A673 (cell line): Measurements from ENCODE around the gene PRCD. TPM values are rescaled to one million over a fixed set of nuclear protein-coding genes. Genes with fewer than 3 reads are reported as not detected.

Source experiments
- BruUV-seq: library from RNA; stranded (reverse); fragments of 400-500 nt; replicated peaks from 2 replicates; lab custom pipeline; 2021; lab: Mats Ljungman, UMichigan
- CTCF ChIA-PET: fragments of 300-600 bp; sonication (Branson Sonifier 250); formaldehyde crosslinking; loops from one replicate; lab custom pipeline; 2022; ENCODE audit warnings: antibody characterized with exemption; lab: Charles Lee
- POLR2A ChIA-PET: fragments of 300-600 bp; sonication (Branson Sonifier 250); formaldehyde crosslinking; loops from one replicate; lab custom pipeline; 2022; ENCODE audit warnings: antibody characterized with exemption; ENCODE audit not compliant: low non-redundant PET; lab: Charles Lee
- DNase-seq: peaks from one replicate; pipeline ENCODE4 v3.0.0-alpha.2; 2015; ENCODE audit warnings: low spot score
- H3K27ac ChIP-seq: fragments of 200-600 bp; sonication (generic); 2 replicates; pipeline ENCODE4 v1.5.1; 2016; ENCODE audit warnings: mixed run types, low read depth, mild to moderate bottlenecking, mixed read lengths, antibody characterized with exemption, low read length; ENCODE audit not compliant: poor library complexity, severe bottlenecking
- H3K27me3 ChIP-seq: fragments of 200-600 bp; sonication (generic); replicated peaks from 2 replicates; pipeline ENCODE4 v1.6.1; 2017; ENCODE audit warnings: mixed run types, low read depth, mild to moderate bottlenecking, mixed read lengths, antibody characterized with exemption, low read length; ENCODE audit not compliant: insufficient read depth, poor library complexity
- H3K36me3 ChIP-seq: fragments of 200-600 bp; sonication (generic); 2 replicates; pipeline ENCODE4 v1.6.1; 2016; ENCODE audit warnings: mixed run types, mild to moderate bottlenecking, mixed read lengths, antibody characterized with exemption, low read length; ENCODE audit not compliant: insufficient read depth, poor library complexity, severe bottlenecking
- H3K4me1 ChIP-seq: fragments of 200-600 bp; sonication (generic); 2 replicates; pipeline ENCODE4 v1.6.1; 2017; ENCODE audit warnings: mixed run types, mild to moderate bottlenecking, mixed read lengths, antibody characterized with exemption, low read length; ENCODE audit not compliant: insufficient read depth, poor library complexity, severe bottlenecking
- H3K4me3 ChIP-seq: fragments of 200-600 bp; sonication (generic); 2 replicates; pipeline ENCODE4 v1.5.1; 2016; ENCODE audit warnings: low read depth, mixed run types, mild to moderate bottlenecking, mixed read lengths, low read length; ENCODE audit not compliant: poor library complexity, severe bottlenecking
- H3K9me3 ChIP-seq: fragments of 200-600 bp; sonication (generic); 2 replicates; pipeline ENCODE4 v1.6.1; 2016; ENCODE audit warnings: mixed run types, low read depth, mild to moderate bottlenecking, mixed read lengths, antibody characterized with exemption, low read length; ENCODE audit not compliant: poor library complexity, severe bottlenecking
- EZH2 ChIP-seq: fragments of 200-600 bp; sonication (generic); IDR thresholded peaks from 2 replicates; pipeline ENCODE4 v1.6.1; 2017; ENCODE audit warnings: borderline replicate concordance, low read depth, mild to moderate bottlenecking, mixed read lengths, antibody characterized with exemption, low read length; ENCODE audit not compliant: poor library complexity, severe bottlenecking
- intact Hi-C: fragments of 100-400 bp; cut with micrococcal nuclease; formaldehyde crosslinking; loops from one replicate; pipeline ENCODE4 v1.10.0; 2022; ENCODE audit not compliant: unreplicated experiment
- total RNA-seq: library from RNA; stranded (reverse); gene quantifications from 2 replicates; pipeline ENCODE4 v1.2.3, GENCODE V29; 2021
- TF ChIP-seq, protein P1 (sequence below): fragments of 300-800, 200-600 bp; sonication (generic); conservative IDR thresholded peaks from 2 replicates; pipeline ENCODE4 v1.5.1; 2017; ENCODE audit warnings: low read depth, mild to moderate bottlenecking, antibody characterized with exemption, low read length, moderate library complexity, mixed read lengths

PRCD gene
- total RNA-seq, 1 experiment from 2014 or later = not detected

DNA sequence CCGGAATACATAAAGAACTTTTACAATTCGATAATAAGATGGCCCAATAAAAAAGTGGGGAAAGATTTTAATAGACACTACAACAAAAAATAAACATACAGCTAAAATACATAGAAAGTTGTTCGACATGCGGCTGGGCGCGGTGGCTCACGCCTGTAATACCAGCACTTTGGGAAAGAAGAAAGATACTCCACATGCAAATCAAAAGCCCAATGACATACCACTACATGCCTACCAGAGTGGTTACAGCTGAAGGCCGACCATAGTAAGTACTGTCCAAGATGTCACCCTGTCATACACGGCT lies 9.3 kb downstream of the PRCD start:
- H3K9me3 ChIP-seq = no peaks in the 10 kb centered on the region
- BruUV-seq = no TSS peak
- DNase-seq = no peak
- POLR2A ChIA-PET = no interaction called here
- no peak for TF ChIP-seq EZH2
- TF ChIP-seq, protein P1, sequence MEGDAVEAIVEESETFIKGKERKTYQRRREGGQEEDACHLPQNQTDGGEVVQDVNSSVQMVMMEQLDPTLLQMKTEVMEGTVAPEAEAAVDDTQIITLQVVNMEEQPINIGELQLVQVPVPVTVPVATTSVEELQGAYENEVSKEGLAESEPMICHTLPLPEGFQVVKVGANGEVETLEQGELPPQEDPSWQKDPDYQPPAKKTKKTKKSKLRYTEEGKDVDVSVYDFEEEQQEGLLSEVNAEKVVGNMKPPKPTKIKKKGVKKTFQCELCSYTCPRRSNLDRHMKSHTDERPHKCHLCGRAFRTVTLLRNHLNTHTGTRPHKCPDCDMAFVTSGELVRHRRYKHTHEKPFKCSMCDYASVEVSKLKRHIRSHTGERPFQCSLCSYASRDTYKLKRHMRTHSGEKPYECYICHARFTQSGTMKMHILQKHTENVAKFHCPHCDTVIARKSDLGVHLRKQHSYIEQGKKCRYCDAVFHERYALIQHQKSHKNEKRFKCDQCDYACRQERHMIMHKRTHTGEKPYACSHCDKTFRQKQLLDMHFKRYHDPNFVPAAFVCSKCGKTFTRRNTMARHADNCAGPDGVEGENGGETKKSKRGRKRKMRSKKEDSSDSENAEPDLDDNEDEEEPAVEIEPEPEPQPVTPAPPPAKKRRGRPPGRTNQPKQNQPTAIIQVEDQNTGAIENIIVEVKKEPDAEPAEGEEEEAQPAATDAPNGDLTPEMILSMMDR = no peak
- intact Hi-C loops = no loop called here
- no peak overlapping the region for H3K27ac ChIP-seq
- CTCF ChIA-PET = no interaction called here
- H3K27me3 ChIP-seq = no peaks in the 10 kb centered on the region
- H3K36me3 ChIP-seq = no peaks in the 10 kb centered on the region
- H3K4me3 ChIP-seq = no peak overlapping the region
- peaks cover 24% of the 10 kb centered on the region for H3K4me1 ChIP-seq

DNA sequence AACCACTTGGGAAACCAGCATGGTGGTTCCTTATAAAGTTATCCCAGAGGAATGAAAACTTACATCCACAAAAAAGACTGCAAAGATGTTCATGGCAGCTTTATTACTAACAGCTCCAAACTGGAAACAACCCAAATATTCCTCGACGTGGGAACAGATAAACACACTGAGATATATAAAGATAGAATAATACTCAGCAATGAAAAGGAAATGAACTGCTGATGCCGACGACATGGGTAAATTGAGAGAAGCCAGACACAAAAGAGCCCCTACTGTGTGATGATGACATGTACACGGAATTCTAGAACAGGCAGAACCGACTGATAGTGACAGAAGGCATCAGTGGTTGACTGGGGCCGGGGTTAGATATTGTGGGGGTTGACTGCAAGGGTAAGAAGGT lies 9.7 kb downstream of the PRCD start:
- no peak for DNase-seq
- Histone ChIP-seq H3K4me1 (peaks cover 20% of the 10 kb centered on the region), H3K4me3 (no peak overlapping the region), H3K9me3 (no peaks in the 10 kb centered on the region), H3K27ac (no peak overlapping the region), H3K36me3 (no peaks in the 10 kb centered on the region), H3K27me3 (no peaks in the 10 kb centered on the region)
- ChIA-PET CTCF (no interaction called here), POLR2A (no interaction called here)
- no peak for TF ChIP-seq EZH2
- TF ChIP-seq, protein P1 = no peak
- intact Hi-C loops = no loop called here
- no TSS peak for BruUV-seq

DNA sequence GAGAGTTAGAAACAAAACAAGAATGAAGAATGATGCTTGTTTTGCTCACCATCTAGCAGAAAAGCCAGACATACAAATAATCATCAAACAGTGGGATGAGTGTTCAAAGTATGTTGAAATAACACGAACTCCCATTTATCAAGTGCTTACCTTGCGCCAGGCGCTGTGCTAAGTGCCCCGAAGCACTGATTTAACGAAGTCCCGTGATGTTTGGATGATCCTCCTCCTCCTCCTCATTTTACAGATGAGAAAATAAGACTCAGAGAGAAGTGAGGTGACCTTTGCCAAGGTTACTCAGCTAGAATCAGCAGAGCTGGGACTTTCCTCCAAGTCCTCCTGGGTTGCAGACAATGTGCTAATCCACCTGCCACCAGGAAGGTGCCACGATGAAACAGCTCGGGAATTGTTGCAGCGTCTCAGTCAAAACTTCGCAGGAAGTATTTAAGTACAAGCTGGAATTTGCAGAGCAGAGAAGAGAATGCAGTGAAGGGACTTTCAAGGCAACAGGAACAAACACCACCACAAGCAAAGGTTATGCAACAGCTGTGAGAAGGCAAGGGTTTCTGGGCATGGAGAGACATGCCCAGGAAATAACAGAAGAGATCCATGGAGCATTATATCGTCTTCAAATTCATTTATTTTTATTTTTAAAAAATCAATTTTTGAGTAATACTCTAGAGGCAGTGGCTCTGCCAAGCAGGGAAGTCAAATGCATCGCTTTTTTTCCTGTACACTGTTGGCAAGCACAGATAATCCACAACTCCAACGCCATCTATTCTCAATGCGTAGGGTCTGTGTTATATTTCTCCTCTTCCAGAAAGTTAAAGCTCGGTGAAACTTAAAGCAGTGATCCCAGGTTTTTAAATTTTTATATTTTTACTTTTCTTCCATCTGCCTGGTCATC lies 11.1 kb downstream of the PRCD start:
- no TSS peak for BruUV-seq
- DNase-seq = no peak

More for the DNA sequence above, 11.1 kb downstream of the PRCD start:
- ChIA-PET CTCF (no interaction called here), POLR2A (interaction anchor here (0.7 kb wide), 1 partner anchor 17 kb away, joined by 7 read pairs; no protein-coding TSS in a partner anchor)
- no peaks in the 10 kb centered on the region for H3K9me3 ChIP-seq
- TF ChIP-seq, protein P1 = no peak
- TF ChIP-seq EZH2 = no peak
- no peaks in the 10 kb centered on the region for H3K36me3 ChIP-seq
- H3K4me3 ChIP-seq = no peak overlapping the region
- intact Hi-C loops = no loop called here
- H3K4me1 ChIP-seq = peaks cover 13% of the 10 kb centered on the region
- H3K27me3 ChIP-seq = no peaks in the 10 kb centered on the region
- H3K27ac ChIP-seq = no peak overlapping the region
